ENCODE measurements around the gene ZMYM1. TPM values are rescaled to one million over a fixed set of nuclear protein-coding genes. Genes with fewer than 3 reads are reported as not detected.

ZMYM1 gene
- total RNA-seq = 10 to 100 TPM; 21.3 to 25.9 TPM

- Mint-ChIP-seq H3K36me3 (peaks cover 17% of the 10 kb centered on the region), H3K4me1 (peaks cover 19% of the 10 kb centered on the region), H3K4me3 (peak within 1 kb of the TSS; percentile 99), H3K27ac (peak within 1 kb of the TSS; percentile 100), H3K27me3 (no peaks in the 10 kb centered on the region), H3K9me3 (peaks cover 5% of the 10 kb centered on the region)
- peak; percentile 93 for ATAC-seq (ENCODE audit: low read depth)
- POLR2A ChIA-PET = interaction anchor here (0.6 to 2.7 kb wide), 8 partner anchors 47 to 220 kb away, joined by 3 to 9 read pairs (median 4); partner anchors contain the start of genes SFPQ, SMIM12, TMEM35B and ZMYM6
- peak; percentile 83 for DNase-seq
Measured at GRCh38 chr1:35079003-35079930, at the start of gene ZMYM1. TSS of gene ZMYM1 (plus strand) at chr1:35079385. CDS start at chr1:35093988, 14,603 bp downstream.

GRCh38 chr1:35029761-35030160 lies 49.4 kb upstream of the ZMYM1 start:
- Mint-ChIP-seq H3K4me1 (peaks cover 17% of the 10 kb centered on the region), H3K4me3 (peak overlapping the region; percentile 99), H3K36me3 (peaks cover 28% of the 10 kb centered on the region), H3K27me3 (no peaks in the 10 kb centered on the region), H3K27ac (peak overlapping the region; percentile 44), H3K9me3 (peaks cover 5% of the 10 kb centered on the region)
- ATAC-seq (ENCODE audit: low read depth) = no peak
- POLR2A ChIA-PET = interaction anchor here (0.6 to 2.7 kb wide), 3 partner anchors 45 to 57 kb away, joined by 3 to 18 read pairs (median 3); partner anchors contain the start of gene TMEM35B
- no peak for DNase-seq

- Mint-ChIP-seq H3K9me3 (peaks cover 5% of the 10 kb centered on the region), H3K4me3 (peak overlapping the region; percentile 99), H3K4me1 (peaks cover 17% of the 10 kb centered on the region), H3K36me3 (peaks cover 28% of the 10 kb centered on the region), H3K27ac (peak overlapping the region; percentile 90), H3K27me3 (no peaks in the 10 kb centered on the region)
- DNase-seq = no peak
- POLR2A ChIA-PET = interaction anchor here (0.7 to 2.7 kb wide), 3 partner anchors 45 to 163 kb away, joined by 3 to 18 read pairs (median 4); partner anchors contain the start of genes SFPQ and TMEM35B
- ATAC-seq (ENCODE audit: low read depth) = no peak
Measured at GRCh38 chr1:35030338-35030737, 48.8 kb upstream of the ZMYM1 start.

- H3K9me3 Mint-ChIP-seq = peaks cover 5% of the 10 kb centered on the region
- H3K4me3 Mint-ChIP-seq = peak overlapping the region; percentile 99
- ATAC-seq (ENCODE audit: low read depth) = peak; percentile 29
- peaks cover 14% of the 10 kb centered on the region for H3K4me1 Mint-ChIP-seq
- H3K27ac Mint-ChIP-seq = peak overlapping the region; percentile 90
- DNase-seq = peak; percentile 47
- H3K36me3 Mint-ChIP-seq = peaks cover 25% of the 10 kb centered on the region
- no peaks in the 10 kb centered on the region for H3K27me3 Mint-ChIP-seq
- POLR2A ChIA-PET = interaction anchor here (0.7 to 2.7 kb wide), 5 partner anchors 46 to 169 kb away, joined by 3 to 18 read pairs (median 4); partner anchors contain the start of genes SFPQ, TMEM35B and ZMYM1
Measured at GRCh38 chr1:35030756-35031446, 48.3 kb upstream of the ZMYM1 start.

- Mint-ChIP-seq H3K4me1 (peaks cover 13% of the 10 kb centered on the region), H3K36me3 (peaks cover 17% of the 10 kb centered on the region), H3K27me3 (peaks cover 2% of the 10 kb centered on the region), H3K4me3 (peak overlapping the region; percentile 41), H3K9me3 (peaks cover 5% of the 10 kb centered on the region), H3K27ac (no peak overlapping the region)
- POLR2A ChIA-PET = interaction anchor here (0.6 to 2.7 kb wide), 4 partner anchors 47 to 233 kb away, joined by 4 to 18 read pairs (median 6); partner anchors contain the start of genes TMEM35B and ZMYM1
- no peak for DNase-seq
- no peak for ATAC-seq (ENCODE audit: low read depth)
Measured at GRCh38 chr1:35032384-35032739, 46.8 kb upstream of the ZMYM1 start.

GRCh38 chr1:35033346-35033745 lies 45.8 kb upstream of the ZMYM1 start:
- Mint-ChIP-seq H3K9me3 (peaks cover 5% of the 10 kb centered on the region), H3K36me3 (peaks cover 13% of the 10 kb centered on the region), H3K4me1 (peaks cover 10% of the 10 kb centered on the region), H3K4me3 (no peak overlapping the region), H3K27me3 (peaks cover 2% of the 10 kb centered on the region), H3K27ac (no peak overlapping the region)
- ATAC-seq (ENCODE audit: low read depth) = no peak
- DNase-seq = no peak
- POLR2A ChIA-PET = no interaction called here

GRCh38 chr1:35036621-35037020 lies 42.6 kb upstream of the ZMYM1 start:
- Mint-ChIP-seq H3K4me3 (no peak overlapping the region), H3K27ac (no peak overlapping the region)
- POLR2A ChIA-PET = no interaction called here

GRCh38 chr1:35037206-35037605 lies 42.0 kb upstream of the ZMYM1 start:
- POLR2A ChIA-PET = no interaction called here
- H3K4me3 Mint-ChIP-seq = no peak overlapping the region
- ATAC-seq (ENCODE audit: low read depth) = no peak

More at GRCh38 chr1:35036621-35037020, 42.6 kb upstream of the ZMYM1 start:
- Mint-ChIP-seq H3K36me3 (peaks cover 6% of the 10 kb centered on the region), H3K4me1 (no peaks in the 10 kb centered on the region), H3K27me3 (peaks cover 2% of the 10 kb centered on the region), H3K9me3 (peaks cover 6% of the 10 kb centered on the region)
- no peak for ATAC-seq (ENCODE audit: low read depth)
- DNase-seq = no peak

GRCh38 chr1:35038723-35039122 lies 40.5 kb upstream of the ZMYM1 start:
- H3K9me3 Mint-ChIP-seq = peaks cover 5% of the 10 kb centered on the region
- POLR2A ChIA-PET = no interaction called here
- peaks cover 2% of the 10 kb centered on the region for H3K27me3 Mint-ChIP-seq
- ATAC-seq (ENCODE audit: low read depth) (no peak), DNase-seq (no peak)
- no peak overlapping the region for H3K27ac Mint-ChIP-seq
- H3K4me1 Mint-ChIP-seq = no peaks in the 10 kb centered on the region
- no peak overlapping the region for H3K4me3 Mint-ChIP-seq
- peaks cover 4% of the 10 kb centered on the region for H3K36me3 Mint-ChIP-seq

More at GRCh38 chr1:35037206-35037605, 42.0 kb upstream of the ZMYM1 start:
- H3K4me1 Mint-ChIP-seq = no peaks in the 10 kb centered on the region
- peaks cover 2% of the 10 kb centered on the region for H3K27me3 Mint-ChIP-seq
- H3K27ac Mint-ChIP-seq = no peak overlapping the region
- peaks cover 4% of the 10 kb centered on the region for H3K36me3 Mint-ChIP-seq
- H3K9me3 Mint-ChIP-seq = peaks cover 6% of the 10 kb centered on the region
- DNase-seq = no peak

GRCh38 chr1:35043498-35043897 lies 35.7 kb upstream of the ZMYM1 start:
- H3K27me3 Mint-ChIP-seq = peaks cover 9% of the 10 kb centered on the region
- POLR2A ChIA-PET = no interaction called here
- H3K4me1 Mint-ChIP-seq = peaks cover 3% of the 10 kb centered on the region
- H3K9me3 Mint-ChIP-seq = peaks cover 1% of the 10 kb centered on the region
- H3K36me3 Mint-ChIP-seq = peaks cover 3% of the 10 kb centered on the region
- H3K27ac Mint-ChIP-seq = no peak overlapping the region
- H3K4me3 Mint-ChIP-seq = no peak overlapping the region
- no peak for DNase-seq
- no peak for ATAC-seq (ENCODE audit: low read depth)

GRCh38 chr1:35044431-35044830 lies 34.8 kb upstream of the ZMYM1 start:
- Mint-ChIP-seq H3K36me3 (no peaks in the 10 kb centered on the region), H3K4me1 (peaks cover 3% of the 10 kb centered on the region), H3K4me3 (no peak overlapping the region), H3K9me3 (peaks cover 1% of the 10 kb centered on the region), H3K27ac (no peak overlapping the region), H3K27me3 (peaks cover 9% of the 10 kb centered on the region)
- ATAC-seq (ENCODE audit: low read depth) (no peak), DNase-seq (no peak)
- POLR2A ChIA-PET = no interaction called here

GRCh38 chr1:35046730-35047129 lies 32.5 kb upstream of the ZMYM1 start:
- H3K9me3 Mint-ChIP-seq = no peaks in the 10 kb centered on the region
- H3K27ac Mint-ChIP-seq = no peak overlapping the region
- no peaks in the 10 kb centered on the region for H3K36me3 Mint-ChIP-seq
- DNase-seq = no peak
- ATAC-seq (ENCODE audit: low read depth) = no peak
- H3K27me3 Mint-ChIP-seq = peaks cover 19% of the 10 kb centered on the region
- H3K4me3 Mint-ChIP-seq = no peak overlapping the region
- POLR2A ChIA-PET = no interaction called here
- peaks cover 3% of the 10 kb centered on the region for H3K4me1 Mint-ChIP-seq

GRCh38 chr1:35047188-35047858 lies 31.9 kb upstream of the ZMYM1 start:
- no peaks in the 10 kb centered on the region for H3K36me3 Mint-ChIP-seq
- peaks cover 22% of the 10 kb centered on the region for H3K27me3 Mint-ChIP-seq
- POLR2A ChIA-PET = no interaction called here
- H3K9me3 Mint-ChIP-seq = no peaks in the 10 kb centered on the region
- peaks cover 3% of the 10 kb centered on the region for H3K4me1 Mint-ChIP-seq
- H3K4me3 Mint-ChIP-seq = no peak overlapping the region
- no peak for DNase-seq
- no peak for ATAC-seq (ENCODE audit: low read depth)
- H3K27ac Mint-ChIP-seq = no peak overlapping the region

Data from activated naive CD8-positive, alpha-beta T cell treated with anti-CD3 and anti-CD28 coated beads, Interleukin-2, amount 10 ng/mL, durations not matched to agents 7 days and 5 days (primary cell).